ENCODE data around the gene CEACAM21.

Gene CEACAM21

GRCh38 chr19:41555748-41556147 lies 20.2 kb upstream of the CEACAM21 start:
- Histone ChIP-seq H3K4me3 (ENCODE audit: low read length) (no peak overlapping the region), H3K9ac (ENCODE audit: low read length) (peak overlapping the region; percentile 99; the same call in 1 of the 2 replicates), H4K20me1 (ENCODE audit: insufficient read depth, low read length) (no peaks in the 10 kb centered on the region), H3K4me2 (ENCODE audit: low read depth, low read length) (peak overlapping the region; percentile 90), H3K27me3 (replicated peaks; ENCODE audit: insufficient read depth, low read length) (no peaks in the 10 kb centered on the region), H3K9me2 (replicated peaks; ENCODE audit: insufficient read depth, low read length) (no peaks in the 10 kb centered on the region), H3K9me3 (replicated peaks; ENCODE audit: insufficient read depth, low read length) (no peaks in the 10 kb centered on the region), H3K4me1 (ENCODE audit: low read length) (peaks cover 75% of the 10 kb centered on the region), H3F3A (ENCODE audit: insufficient read depth, low read length) (peaks cover 88% of the 10 kb centered on the region), H2AFZ (ENCODE audit: low read length) (no peak overlapping the region), H3K79me2 (ENCODE audit: low read length) (peaks cover 84% of the 10 kb centered on the region), H3K36me3 (replicated peaks; ENCODE audit: insufficient read depth, low read length) (peaks cover 4% of the 10 kb centered on the region; the same call in 1 of the 2 replicates), H3K27ac (ENCODE audit: low read length) (peak overlapping the region; percentile 99; the same call in 1 of the 2 replicates)
- TF ChIP-seq EZH2 (optimal IDR thresholded peaks at IDR 0.05; ENCODE audit: low read depth, low read length) (no peak), EZH2phosphoT487 (IDR thresholded peaks at IDR 0.05; ENCODE audit: low read length) (no peak)
- no peak for DNase-seq

- H3K27me3 ChIP-seq (replicated peaks; ENCODE audit: insufficient read depth, low read length) = no peaks in the 10 kb centered on the region
These were observed 12.0 kb upstream of the CEACAM21 start for GRCh38 chr19:41563854-41564514.

GRCh38 chr19:41564515-41565378 lies 11.2 kb upstream of the CEACAM21 start:
- Histone ChIP-seq H3K4me2 (ENCODE audit: low read depth, low read length) (no peak overlapping the region), H3F3A (ENCODE audit: insufficient read depth, low read length) (peaks cover 29% of the 10 kb centered on the region), H3K27ac (ENCODE audit: low read length) (no peak overlapping the region), H4K20me1 (ENCODE audit: insufficient read depth, low read length) (no peaks in the 10 kb centered on the region; the same call in 1 of the 2 replicates), H3K27me3 (replicated peaks; ENCODE audit: insufficient read depth, low read length) (no peaks in the 10 kb centered on the region), H3K9me2 (replicated peaks; ENCODE audit: insufficient read depth, low read length) (no peaks in the 10 kb centered on the region), H3K79me2 (ENCODE audit: low read length) (peaks cover 49% of the 10 kb centered on the region), H3K9me3 (replicated peaks; ENCODE audit: insufficient read depth, low read length) (no peaks in the 10 kb centered on the region), H3K4me1 (ENCODE audit: low read length) (peaks cover 14% of the 10 kb centered on the region), H2AFZ (ENCODE audit: low read length) (no peak overlapping the region), H3K4me3 (ENCODE audit: low read length) (no peak overlapping the region), H3K36me3 (replicated peaks; ENCODE audit: insufficient read depth, low read length) (no peaks in the 10 kb centered on the region; the same call in 1 of the 2 replicates), H3K9ac (ENCODE audit: low read length) (no peak overlapping the region)
- DNase-seq = no peak
- TF ChIP-seq CTCF (IDR thresholded peaks at IDR 0.05; ENCODE audit: low read length) (no peak), EZH2 (optimal IDR thresholded peaks at IDR 0.05; ENCODE audit: low read depth, low read length) (no peak), EZH2phosphoT487 (IDR thresholded peaks at IDR 0.05; ENCODE audit: low read length) (no peak)

More at GRCh38 chr19:41563854-41564514, 12.0 kb upstream of the CEACAM21 start:
- Histone ChIP-seq H3K9ac (ENCODE audit: low read length) (no peak overlapping the region), H3K36me3 (replicated peaks; ENCODE audit: insufficient read depth, low read length) (no peaks in the 10 kb centered on the region; the same call in 1 of the 2 replicates), H3K4me2 (ENCODE audit: low read depth, low read length) (peak overlapping the region; percentile 63; the same call in 1 of the 2 replicates), H2AFZ (ENCODE audit: low read length) (no peak overlapping the region), H3K79me2 (ENCODE audit: low read length) (peaks cover 49% of the 10 kb centered on the region), H3K9me3 (replicated peaks; ENCODE audit: insufficient read depth, low read length) (no peaks in the 10 kb centered on the region), H3F3A (ENCODE audit: insufficient read depth, low read length) (peaks cover 34% of the 10 kb centered on the region), H3K9me2 (replicated peaks; ENCODE audit: insufficient read depth, low read length) (no peaks in the 10 kb centered on the region), H3K4me3 (ENCODE audit: low read length) (no peak overlapping the region), H4K20me1 (ENCODE audit: insufficient read depth, low read length) (no peaks in the 10 kb centered on the region; the same call in 1 of the 2 replicates), H3K27ac (ENCODE audit: low read length) (no peak overlapping the region; the same call in 1 of the 2 replicates), H3K4me1 (ENCODE audit: low read length) (peaks cover 22% of the 10 kb centered on the region)
- no peak for TF ChIP-seq CTCF (IDR thresholded peaks at IDR 0.05; ENCODE audit: low read length)
- DNase-seq = no peak
